Caco-2 (cell line): ENCODE measurements around the gene LRRC53. TPM values are rescaled to one million over a fixed set of nuclear protein-coding genes. Genes with fewer than 3 reads are reported as not detected.

Source experiments
- BruUV-seq: library from RNA; stranded (reverse); fragments of 400-500 nt; replicated peaks from 2 replicates; lab custom pipeline; 2021; lab: Mats Ljungman, UMichigan
- CTCF ChIA-PET: fragments of 300-600 bp; sonication (Branson Sonifier 250); formaldehyde crosslinking; loops from one replicate; lab custom pipeline; 2022; ENCODE audit warnings: antibody characterized with exemption; lab: Charles Lee
- POLR2A ChIA-PET: fragments of 300-600 bp; sonication (Branson Sonifier 250); formaldehyde crosslinking; loops from one replicate; lab custom pipeline; 2022; ENCODE audit warnings: antibody characterized with exemption; lab: Charles Lee
- DNase-seq, 2 experiments: peaks; one replicate each; pipeline versions ENCODE4 v3.0.0 to v3.0.0-alpha.2; 2020 to 2022
- H3K27me3 ChIP-seq: replicated peaks from 2 replicates; pipeline ENCODE4 v1.6.0; 2011; ENCODE audit warnings: low read length; ENCODE audit not compliant: control insufficient read depth, insufficient read depth
- H3K36me3 ChIP-seq: 2 replicates; pipeline ENCODE4 v1.5.1; 2011; ENCODE audit warnings: low read length; ENCODE audit not compliant: control insufficient read depth, insufficient read depth
- H3K4me1 ChIP-seq: fragments of 250-450 bp; sonication (Bioruptor Pico); 2 replicates; pipeline ENCODE4 v1.5.1; 2020; ENCODE audit warnings: mild to moderate bottlenecking
- H3K4me3 ChIP-seq: 2 replicates; pipeline ENCODE4 v1.5.1; 2011; ENCODE audit warnings: low read depth, mild to moderate bottlenecking, control low read depth, low read length
- H3K9me3 ChIP-seq: fragments of 250-450 bp; sonication (Bioruptor Pico); 2 replicates; pipeline ENCODE4 v1.5.1; 2020; ENCODE audit warnings: mild to moderate bottlenecking, moderate library complexity
- H3K27ac Mint-ChIP-seq: one replicate; pipeline ENCODE4 v1.8.0; 2022; ENCODE audit warnings: mixed read lengths; ENCODE audit not compliant: unreplicated experiment
- H3K27me3 Mint-ChIP-seq: one replicate; pipeline ENCODE4 v1.8.0; 2022; ENCODE audit warnings: mixed read lengths; ENCODE audit not compliant: insufficient read depth, unreplicated experiment
- H3K36me3 Mint-ChIP-seq: one replicate; pipeline ENCODE4 v1.8.0; 2022; ENCODE audit warnings: mild to moderate bottlenecking, mixed read lengths; ENCODE audit not compliant: insufficient read depth, unreplicated experiment
- H3K4me1 Mint-ChIP-seq: one replicate; pipeline ENCODE4 v1.8.0; 2022; ENCODE audit warnings: low read depth, mixed read lengths; ENCODE audit not compliant: unreplicated experiment
- H3K4me3 Mint-ChIP-seq: one replicate; pipeline ENCODE4 v1.8.0; 2022; ENCODE audit warnings: mild to moderate bottlenecking, moderate library complexity, mixed read lengths; ENCODE audit not compliant: unreplicated experiment
- H3K9me3 Mint-ChIP-seq: one replicate; pipeline ENCODE4 v1.8.0; 2022; ENCODE audit warnings: mixed read lengths; ENCODE audit not compliant: unreplicated experiment
- CTCF ChIP-seq, 2 experiments: fragments of 200-600 bp in 1 of 2; IDR thresholded peaks; 1 replicate in 1 of 2; 2 replicates in 1 of 2; pipeline versions ENCODE4 v1.5.1 to v1.8.0; 2011 to 2022; ENCODE audit warnings: antibody characterized with exemption in 1 of 2, control low read depth in 1 of 2, inconsistent platforms in 1 of 2, low read depth in 1 of 2, low read length in 1 of 2, mild to moderate bottlenecking in 1 of 2, moderate library complexity in 1 of 2; ENCODE audit not compliant: insufficient read depth in 1 of 2, severe bottlenecking in 1 of 2, unreplicated experiment in 1 of 2
- intact Hi-C: fragments of 100-400 bp; cut with micrococcal nuclease; formaldehyde crosslinking; loops from one replicate; pipeline ENCODE4 v1.10.0; 2022; ENCODE audit not compliant: unreplicated experiment
- total RNA-seq: library from RNA; stranded (reverse); gene quantifications from 2 replicates; pipeline ENCODE4 v1.2.3, GENCODE V29; 2022

LRRC53 gene
- total RNA-seq, 1 experiment from 2014 or later = not detected

DNA sequence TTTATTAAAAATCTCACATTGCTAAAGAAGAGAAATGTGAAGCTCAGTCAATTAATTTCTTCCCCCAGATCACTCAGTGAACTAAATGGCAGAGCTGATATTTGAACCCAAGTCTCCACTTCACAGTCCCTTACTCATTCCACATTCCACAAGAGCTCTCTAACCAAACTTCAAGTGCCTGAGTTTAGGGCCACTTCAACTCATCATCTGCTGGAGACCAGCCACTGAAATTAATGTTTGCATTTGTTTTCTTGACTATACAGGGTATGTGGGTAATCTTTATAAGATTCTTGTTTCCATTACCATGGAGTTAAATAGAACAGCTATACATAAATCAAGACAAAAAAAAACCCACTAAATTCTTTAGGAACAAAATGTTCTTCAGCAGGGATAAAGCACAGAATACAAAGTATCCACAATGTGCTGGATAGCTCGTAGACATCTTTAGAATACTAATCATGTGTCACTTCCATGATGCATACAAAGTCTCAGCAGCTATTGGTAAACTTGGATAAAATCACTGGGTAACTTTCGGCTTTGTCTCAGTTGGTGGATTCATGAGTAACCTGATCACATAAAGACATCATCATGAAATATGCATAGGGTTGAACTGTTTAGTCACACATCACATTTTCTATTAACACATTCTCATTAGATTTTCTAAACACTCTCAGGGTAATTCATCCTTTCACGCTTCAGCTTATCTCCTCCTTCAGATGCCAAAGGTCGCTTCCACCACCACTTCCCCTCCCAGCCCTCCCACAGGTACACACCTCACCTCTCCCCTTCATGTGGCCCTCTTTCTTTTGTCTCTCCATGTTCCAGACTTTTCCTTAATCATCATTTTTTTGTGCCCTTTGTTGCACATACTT, 89.8 kb downstream of the LRRC53 start:
- TF ChIP-seq CTCF (IDR thresholded peaks at IDR 0.05; ENCODE audit: insufficient read depth in 1 of 2, low read depth in 1 of 2, low read length in 1 of 2, severe bottlenecking in 1 of 2, unreplicated experiment in 1 of 2) = no peak
- Mint-ChIP-seq H3K36me3 (no peaks in the 10 kb centered on the region), H3K4me3 (no peak overlapping the region), H3K4me1 (peaks cover 6% of the 10 kb centered on the region), H3K27me3 (peaks cover 3% of the 10 kb centered on the region), H3K27ac (no peak overlapping the region), H3K9me3 (no peaks in the 10 kb centered on the region)
- POLR2A ChIA-PET = no interaction called here
- no peak for DNase-seq
- Histone ChIP-seq H3K4me3 (no peak overlapping the region), H3K27me3 (no peaks in the 10 kb centered on the region), H3K4me1 (no peaks in the 10 kb centered on the region), H3K36me3 (no peaks in the 10 kb centered on the region), H3K9me3 (no peaks in the 10 kb centered on the region)
- no TSS peak for BruUV-seq
- intact Hi-C loops = no loop called here
- CTCF ChIA-PET = no interaction called here

DNA sequence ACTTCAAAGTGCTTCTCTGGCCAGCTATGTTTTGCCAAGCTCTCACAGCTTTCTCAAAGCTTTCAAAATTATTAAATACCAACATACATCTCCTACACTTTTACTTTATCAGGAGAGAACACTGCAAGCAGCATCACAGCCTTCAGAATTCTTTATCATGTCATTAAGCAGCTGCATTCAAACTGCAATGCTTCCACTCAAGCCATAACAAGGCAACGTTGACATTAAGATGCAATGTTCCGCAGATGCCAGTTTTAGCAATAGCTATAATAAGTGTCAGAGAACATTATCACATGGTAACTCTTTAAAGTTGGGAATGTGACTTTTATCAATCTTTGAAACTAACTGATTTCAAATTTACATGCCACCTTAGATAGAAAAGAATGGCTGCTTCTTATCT, 91.9 kb downstream of the LRRC53 start:
- TF ChIP-seq CTCF (IDR thresholded peaks at IDR 0.05; ENCODE audit: insufficient read depth in 1 of 2, low read depth in 1 of 2, low read length in 1 of 2, severe bottlenecking in 1 of 2, unreplicated experiment in 1 of 2) = no peak
- Mint-ChIP-seq H3K27ac (no peak overlapping the region), H3K27me3 (peaks cover 8% of the 10 kb centered on the region), H3K4me3 (no peak overlapping the region), H3K9me3 (no peaks in the 10 kb centered on the region), H3K4me1 (peaks cover 6% of the 10 kb centered on the region), H3K36me3 (no peaks in the 10 kb centered on the region)
- H3K4me3 ChIP-seq = no peak overlapping the region
- H3K9me3 ChIP-seq = no peaks in the 10 kb centered on the region
- intact Hi-C loops = no loop called here
- BruUV-seq = no TSS peak
- CTCF ChIA-PET = no interaction called here
- H3K36me3 ChIP-seq = no peaks in the 10 kb centered on the region
- no peaks in the 10 kb centered on the region for H3K27me3 ChIP-seq
- H3K4me1 ChIP-seq = no peaks in the 10 kb centered on the region
- POLR2A ChIA-PET = no interaction called here
- DNase-seq = no peak

Other genes starting within 250 kb of the LRRC53 start
- gene ERICH3, start 161.2 kb upstream of the LRRC53 start, total RNA-seq = not detected in 2 replicates
- gene CRYZ, start 220.4 kb upstream of the LRRC53 start, total RNA-seq = 51.9 and 54.3 TPM in 2 replicates
- gene TYW3, start 220.5 kb upstream of the LRRC53 start, total RNA-seq = 16.2 and 17.9 TPM in 2 replicates